Measurements from ENCODE around the gene ADGRD1. TPM values are rescaled to one million over a fixed set of nuclear protein-coding genes. Genes with fewer than 3 reads are reported as not detected.

Gene ADGRD1
- total RNA-seq, 1 experiment from 2014 or later, result 0.89 TPM

DNA sequence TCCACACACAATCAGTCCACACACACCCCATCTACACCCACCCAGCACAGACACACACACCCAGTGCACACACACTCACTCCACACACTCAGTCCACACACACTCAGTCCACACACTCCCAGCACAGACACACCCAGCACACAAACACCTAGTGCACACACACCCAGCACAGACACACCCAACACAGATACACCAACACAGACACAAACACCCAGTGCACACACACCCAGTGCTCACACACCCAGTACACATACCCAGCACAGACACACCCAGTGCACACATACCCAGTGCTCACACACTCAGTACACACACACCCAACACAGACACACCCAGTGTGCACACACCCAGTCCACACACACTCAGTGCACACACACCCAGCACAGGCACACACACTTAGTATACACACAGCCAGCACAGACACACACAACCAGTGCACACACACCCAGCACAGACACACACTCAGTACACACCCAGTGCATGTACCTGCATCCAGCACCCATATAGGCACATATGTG is 63.8 kb downstream of the ADGRD1 start:
- Histone ChIP-seq H3K36me3 (no peaks in the 10 kb centered on the region), H3K4me3 (no peak overlapping the region), H3K27me3 (no peaks in the 10 kb centered on the region), H3K9me3 (no peaks in the 10 kb centered on the region)
- DNase-seq, result no peak

DNA sequence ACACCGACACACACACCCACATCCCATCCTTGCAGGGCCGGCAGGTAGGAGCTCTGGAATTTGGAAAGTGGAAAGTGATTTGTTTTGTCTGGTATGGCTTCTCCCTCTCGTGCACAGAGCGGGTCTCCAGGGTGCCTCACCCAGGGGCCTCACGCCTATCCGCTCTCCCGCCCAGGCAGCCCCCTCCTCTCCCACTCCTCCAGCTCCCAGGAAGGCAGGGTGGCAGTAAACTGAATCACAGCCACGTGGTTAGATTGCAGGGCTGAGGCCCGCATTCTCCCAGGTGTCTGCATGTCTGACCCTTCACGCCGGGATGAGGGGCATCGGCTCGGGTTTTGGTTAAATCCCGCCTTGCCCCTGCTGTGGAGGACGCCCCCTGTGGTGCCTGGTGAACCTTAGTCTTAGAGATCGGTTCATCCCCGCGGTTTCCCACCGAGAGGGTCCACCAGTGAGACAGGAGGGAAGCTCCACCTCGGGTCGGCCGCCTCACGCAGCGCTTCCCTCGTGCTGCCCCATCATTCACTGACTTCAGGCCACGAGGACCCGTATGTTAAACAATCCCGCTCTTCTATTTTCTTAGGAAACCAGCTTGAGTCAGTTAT is 64.4 kb downstream of the ADGRD1 start:
- no peaks in the 10 kb centered on the region for H3K27me3 ChIP-seq
- H3K9me3 ChIP-seq, result no peaks in the 10 kb centered on the region
- DNase-seq, result no peak
- no peak overlapping the region for H3K4me3 ChIP-seq
- H3K36me3 ChIP-seq, result no peaks in the 10 kb centered on the region

DNA sequence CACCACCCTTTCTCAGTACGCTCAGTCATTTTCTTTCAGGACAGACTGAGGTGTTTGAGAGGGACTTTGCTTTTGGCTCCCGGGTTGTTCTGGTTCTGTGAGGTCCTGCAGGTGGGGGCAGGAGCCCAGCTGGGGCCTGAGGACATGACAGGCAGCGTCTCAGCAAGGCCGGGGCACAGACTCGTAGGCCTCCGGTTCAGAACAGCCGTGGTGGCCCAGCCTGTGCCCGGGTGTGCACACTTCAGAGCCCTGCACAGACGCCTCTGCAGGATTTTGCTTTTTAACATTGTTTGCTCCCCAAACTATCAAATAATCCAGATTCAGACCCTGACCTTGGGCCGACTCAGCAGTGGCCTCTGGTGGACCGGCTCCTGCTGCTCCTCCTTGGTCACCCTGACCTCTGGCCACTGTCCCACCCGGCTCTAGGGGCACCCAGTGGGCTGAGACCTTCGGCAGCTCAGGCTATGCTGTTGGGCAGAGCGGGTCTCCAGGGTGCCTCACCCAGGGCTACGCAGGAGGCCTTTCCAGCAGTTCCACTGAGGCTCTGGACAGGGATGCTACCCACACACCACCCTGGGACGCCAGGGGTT is 65.2 kb downstream of the ADGRD1 start:
- Histone ChIP-seq H3K9me3 (no peaks in the 10 kb centered on the region), H3K4me3 (no peak overlapping the region), H3K27me3 (no peaks in the 10 kb centered on the region), H3K36me3 (no peaks in the 10 kb centered on the region)
- DNase-seq, result no peak

DNA sequence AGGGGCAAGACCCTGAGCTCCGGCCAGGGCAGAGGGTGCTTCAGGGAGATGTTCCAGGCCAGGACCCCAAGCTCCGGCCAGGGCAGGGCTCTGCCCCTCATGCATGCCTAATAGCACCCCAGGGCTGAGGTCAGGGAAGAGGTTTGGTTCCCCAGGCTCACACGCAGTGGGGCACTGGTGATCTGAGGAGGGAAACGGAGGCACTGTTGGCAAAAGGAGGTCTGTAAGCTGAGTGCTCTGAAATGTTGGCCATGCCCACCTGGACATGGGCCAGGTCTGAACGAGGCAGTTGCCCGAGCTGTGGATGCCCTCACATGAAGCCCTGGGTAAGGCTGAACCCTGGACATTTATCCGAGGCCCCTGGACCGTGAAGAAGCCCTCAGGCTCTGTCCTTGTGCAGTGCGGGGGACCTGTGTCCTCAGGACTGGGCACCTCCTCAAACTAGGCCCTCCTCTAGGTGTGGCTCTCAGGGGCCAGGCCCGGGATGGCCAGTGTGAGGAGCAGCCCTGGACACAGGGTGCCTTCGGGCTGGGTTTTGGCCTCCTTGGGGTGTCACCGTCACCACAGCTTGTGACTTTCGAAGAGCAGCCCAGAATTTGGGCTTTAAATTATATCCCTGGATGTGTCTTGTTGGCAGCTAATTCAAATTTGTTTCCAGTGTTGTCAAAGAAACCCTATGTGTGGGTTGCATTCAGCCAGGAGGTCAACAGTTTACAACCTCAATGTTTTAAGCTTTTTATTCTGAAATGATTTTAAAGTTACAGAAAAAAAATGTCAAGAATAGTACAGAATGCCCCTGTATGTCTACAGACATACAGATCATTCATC is 66.8 kb downstream of the ADGRD1 start:
- no peaks in the 10 kb centered on the region for H3K9me3 ChIP-seq
- no peaks in the 10 kb centered on the region for H3K27me3 ChIP-seq
- no peak overlapping the region for H3K4me3 ChIP-seq
- H3K36me3 ChIP-seq, result no peaks in the 10 kb centered on the region
- no peak for DNase-seq

DNA sequence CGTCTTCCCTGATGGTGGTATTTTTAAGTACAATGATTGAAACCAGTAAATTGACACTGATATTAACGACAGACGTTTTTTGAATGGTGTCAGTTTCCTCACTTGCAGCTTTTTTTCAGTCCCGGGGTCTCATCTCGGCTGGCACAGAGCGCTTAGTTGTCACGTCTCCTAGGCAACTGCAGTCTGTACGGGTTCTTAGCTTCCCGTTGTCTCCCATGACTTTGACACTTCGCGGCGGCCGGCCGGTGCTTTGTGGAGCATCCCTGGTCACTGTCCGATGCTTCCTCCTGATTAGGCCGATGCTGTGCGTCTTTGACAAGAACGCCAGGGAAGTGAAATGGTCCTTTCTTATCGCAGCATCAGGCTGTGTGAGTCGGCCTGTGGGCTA is 67.4 kb downstream of the ADGRD1 start:
- no peaks in the 10 kb centered on the region for H3K27me3 ChIP-seq
- DNase-seq, result no peak
- no peaks in the 10 kb centered on the region for H3K36me3 ChIP-seq
- no peak overlapping the region for H3K4me3 ChIP-seq
- H3K9me3 ChIP-seq, result no peaks in the 10 kb centered on the region

DNA sequence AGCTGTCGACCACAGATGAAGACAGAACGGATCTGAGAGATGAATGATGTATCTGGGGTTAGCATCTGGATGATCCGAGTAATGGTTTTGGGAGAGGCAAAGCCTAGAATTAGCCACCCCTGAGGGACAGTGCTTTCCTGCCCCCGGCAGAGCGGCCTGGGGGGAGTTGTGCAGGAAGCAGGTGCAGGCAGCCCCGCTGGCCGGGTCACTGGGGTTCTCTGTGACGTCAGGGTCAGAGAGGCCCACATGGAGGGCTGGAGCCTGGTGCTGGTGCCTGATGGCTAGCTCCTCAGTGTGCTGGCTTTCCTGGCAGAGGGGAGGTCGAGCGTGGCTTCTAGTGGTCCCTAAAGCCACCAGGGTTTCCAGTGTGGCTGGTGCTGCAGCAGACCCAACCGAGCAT is 70.3 kb downstream of the ADGRD1 start:
- H3K27me3 ChIP-seq, result no peaks in the 10 kb centered on the region
- no peaks in the 10 kb centered on the region for H3K36me3 ChIP-seq
- no peaks in the 10 kb centered on the region for H3K9me3 ChIP-seq
- no peak for DNase-seq
- H3K4me3 ChIP-seq, result no peak overlapping the region

DNA sequence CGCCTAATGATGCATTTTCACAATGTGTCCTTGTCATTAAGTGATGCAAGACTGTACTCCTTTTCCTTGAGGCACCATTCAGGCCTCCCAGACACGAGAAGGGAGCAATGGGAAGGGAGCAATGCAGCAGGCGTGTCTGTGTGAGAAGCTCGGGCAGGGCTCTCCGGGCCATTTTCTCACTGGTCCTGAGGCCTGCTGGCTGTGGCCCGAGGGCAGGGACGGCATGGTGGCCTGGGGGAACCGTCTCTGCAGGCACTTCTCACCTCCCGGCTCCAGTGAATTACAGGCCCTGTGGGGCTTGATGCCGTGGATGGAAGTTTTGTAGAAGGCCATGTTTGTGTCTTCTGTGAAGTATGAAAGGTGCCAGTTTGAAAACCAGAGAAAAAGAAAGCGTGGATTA is 71.0 kb downstream of the ADGRD1 start:
- H3K36me3 ChIP-seq, result no peaks in the 10 kb centered on the region
- no peak for DNase-seq
- H3K27me3 ChIP-seq, result no peaks in the 10 kb centered on the region
- no peaks in the 10 kb centered on the region for H3K9me3 ChIP-seq
- no peak overlapping the region for H3K4me3 ChIP-seq

DNA sequence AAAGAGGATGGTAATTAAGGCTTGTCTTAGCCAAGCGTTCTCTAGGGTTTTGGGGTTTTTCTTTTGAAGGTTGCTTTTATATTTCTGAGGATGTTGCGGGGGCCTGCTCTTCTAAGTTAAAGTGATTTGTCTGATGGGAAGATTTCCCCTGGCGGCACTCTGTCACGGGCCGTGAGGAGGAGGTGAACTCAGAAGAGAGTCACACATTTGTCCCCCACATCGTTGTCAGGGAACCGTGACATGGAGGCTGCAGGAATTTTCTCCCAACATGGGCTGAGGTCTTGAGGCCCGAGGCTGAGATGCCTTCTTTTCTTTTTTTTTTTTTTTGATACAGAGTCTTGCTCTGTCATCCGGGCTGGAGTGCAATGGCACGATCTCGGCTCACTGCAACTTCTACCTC is 71.5 kb downstream of the ADGRD1 start:
- no peaks in the 10 kb centered on the region for H3K27me3 ChIP-seq
- no peaks in the 10 kb centered on the region for H3K9me3 ChIP-seq

DNA sequence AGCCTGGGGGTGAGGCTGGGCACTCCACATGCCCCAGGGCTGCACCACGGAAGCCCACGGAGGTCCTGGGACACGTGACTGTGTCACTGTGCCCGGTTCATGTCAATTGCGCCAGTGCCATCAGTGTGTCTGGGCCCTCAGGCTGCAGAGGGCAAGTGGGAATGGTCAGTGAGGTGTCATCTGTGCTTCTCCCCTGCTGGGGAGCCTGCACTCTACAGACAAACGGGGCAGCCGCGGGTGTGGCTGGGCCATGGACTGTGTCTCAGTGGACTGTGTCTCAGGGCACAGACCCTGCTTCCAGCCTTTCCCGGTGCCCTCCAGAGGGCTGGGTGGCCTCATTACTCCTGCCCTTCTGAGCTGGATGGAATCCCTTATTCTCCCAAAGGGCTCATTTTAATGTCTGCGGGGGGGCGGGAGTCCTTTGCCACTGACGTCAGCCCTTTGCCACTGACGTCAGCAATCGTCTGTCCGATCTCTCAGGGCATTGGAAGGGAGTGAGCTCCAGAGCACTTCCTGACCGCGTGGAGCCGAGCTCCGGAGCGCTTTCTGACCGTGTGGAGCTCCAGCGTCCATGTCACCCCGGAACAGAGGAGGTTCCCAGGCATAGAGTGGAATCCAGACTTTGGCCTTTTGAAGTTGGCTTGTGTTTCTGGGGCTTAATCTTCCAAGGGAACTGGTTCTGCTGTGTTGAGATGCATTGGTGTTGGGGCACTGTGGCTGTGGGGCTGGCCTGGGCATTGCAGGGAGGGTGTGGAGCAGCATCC is 72.4 kb downstream of the ADGRD1 start:
- DNase-seq, result no peak
- no peaks in the 10 kb centered on the region for H3K27me3 ChIP-seq
- no peaks in the 10 kb centered on the region for H3K36me3 ChIP-seq
- no peaks in the 10 kb centered on the region for H3K9me3 ChIP-seq
- H3K4me3 ChIP-seq, result no peak overlapping the region

More for the DNA sequence above, 71.5 kb downstream of the ADGRD1 start:
- DNase-seq, result no peak
- no peaks in the 10 kb centered on the region for H3K36me3 ChIP-seq
- no peak overlapping the region for H3K4me3 ChIP-seq

DNA sequence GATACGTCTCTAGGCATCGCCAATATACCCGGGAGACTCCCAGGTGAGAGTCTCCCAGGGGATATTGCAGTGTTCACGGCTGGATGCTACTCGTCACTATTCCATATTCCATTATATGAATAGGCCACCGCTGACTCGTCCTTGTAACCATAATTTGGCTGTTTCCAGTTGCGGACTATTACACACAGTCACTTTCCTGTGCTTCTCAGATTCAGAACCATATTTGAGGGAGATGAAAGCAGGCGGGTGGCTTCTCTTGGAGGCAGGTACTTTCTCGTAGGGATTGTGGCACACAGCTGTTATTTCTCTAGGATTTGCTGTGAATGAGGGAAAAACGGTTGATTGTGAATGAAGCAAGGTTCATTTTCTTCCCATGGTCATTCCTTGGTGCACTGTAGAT is 73.0 kb downstream of the ADGRD1 start:
- no peak for DNase-seq
- Histone ChIP-seq H3K4me3 (no peak overlapping the region), H3K36me3 (no peaks in the 10 kb centered on the region), H3K27me3 (no peaks in the 10 kb centered on the region), H3K9me3 (no peaks in the 10 kb centered on the region)

DNA sequence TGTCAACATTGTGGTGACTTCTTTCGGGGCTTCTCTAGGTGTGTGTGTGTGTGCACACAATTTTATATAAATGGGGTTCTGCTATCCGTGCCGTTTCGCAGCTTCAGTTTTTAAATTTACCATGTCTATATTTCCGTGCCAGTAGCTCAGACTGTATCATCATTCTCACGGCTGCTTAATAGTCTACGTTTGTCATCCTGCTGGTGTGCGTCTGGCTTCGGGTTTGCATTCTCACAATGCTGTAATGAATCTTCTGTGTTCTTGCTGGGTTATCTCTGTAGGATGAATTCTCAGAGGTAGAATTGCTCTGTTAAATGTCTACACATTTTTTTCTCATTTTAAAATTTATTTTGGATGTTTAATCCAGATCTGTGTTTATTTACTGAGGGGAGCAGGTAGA is 73.6 kb downstream of the ADGRD1 start:
- no peaks in the 10 kb centered on the region for H3K27me3 ChIP-seq
- no peaks in the 10 kb centered on the region for H3K9me3 ChIP-seq
- no peaks in the 10 kb centered on the region for H3K36me3 ChIP-seq
- no peak overlapping the region for H3K4me3 ChIP-seq
- no peak for DNase-seq

DNA sequence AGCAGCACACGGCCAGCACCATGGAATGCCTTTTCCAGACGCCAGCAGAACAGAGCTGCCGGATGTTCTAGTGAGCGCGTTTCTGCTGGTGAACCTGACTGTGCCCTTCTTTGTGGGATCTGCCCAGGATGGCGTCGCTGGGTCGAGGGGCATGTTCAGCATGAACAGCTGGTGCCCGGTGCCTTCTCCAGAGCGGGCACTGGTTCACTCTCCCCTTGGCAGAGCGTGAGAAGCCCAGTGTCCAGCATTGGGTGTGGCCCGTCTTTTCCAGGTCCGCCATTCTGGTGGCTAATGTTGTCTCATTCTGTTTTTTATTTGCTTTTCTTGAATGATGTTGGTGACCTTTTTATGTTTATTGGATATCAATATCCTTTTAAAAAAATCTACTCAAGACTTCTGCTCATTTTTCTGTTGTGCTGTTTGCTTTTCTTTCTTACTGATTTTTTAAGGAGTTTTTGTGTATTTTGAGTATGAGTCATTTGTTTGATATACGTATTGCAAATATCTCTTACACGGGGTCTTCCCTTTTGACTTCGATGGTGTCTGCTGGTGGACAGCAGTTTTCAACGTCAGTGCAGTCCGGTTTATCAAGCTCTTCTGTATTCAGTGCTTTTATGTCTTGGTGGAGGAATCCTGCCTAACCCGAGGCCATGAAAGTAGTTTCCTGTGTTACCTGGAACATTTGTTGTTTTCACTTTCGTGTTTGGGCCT is 74.3 kb downstream of the ADGRD1 start:
- H3K36me3 ChIP-seq, result no peaks in the 10 kb centered on the region
- DNase-seq, result no peak
- H3K4me3 ChIP-seq, result no peak overlapping the region
- H3K9me3 ChIP-seq, result no peaks in the 10 kb centered on the region
- no peaks in the 10 kb centered on the region for H3K27me3 ChIP-seq

DNA sequence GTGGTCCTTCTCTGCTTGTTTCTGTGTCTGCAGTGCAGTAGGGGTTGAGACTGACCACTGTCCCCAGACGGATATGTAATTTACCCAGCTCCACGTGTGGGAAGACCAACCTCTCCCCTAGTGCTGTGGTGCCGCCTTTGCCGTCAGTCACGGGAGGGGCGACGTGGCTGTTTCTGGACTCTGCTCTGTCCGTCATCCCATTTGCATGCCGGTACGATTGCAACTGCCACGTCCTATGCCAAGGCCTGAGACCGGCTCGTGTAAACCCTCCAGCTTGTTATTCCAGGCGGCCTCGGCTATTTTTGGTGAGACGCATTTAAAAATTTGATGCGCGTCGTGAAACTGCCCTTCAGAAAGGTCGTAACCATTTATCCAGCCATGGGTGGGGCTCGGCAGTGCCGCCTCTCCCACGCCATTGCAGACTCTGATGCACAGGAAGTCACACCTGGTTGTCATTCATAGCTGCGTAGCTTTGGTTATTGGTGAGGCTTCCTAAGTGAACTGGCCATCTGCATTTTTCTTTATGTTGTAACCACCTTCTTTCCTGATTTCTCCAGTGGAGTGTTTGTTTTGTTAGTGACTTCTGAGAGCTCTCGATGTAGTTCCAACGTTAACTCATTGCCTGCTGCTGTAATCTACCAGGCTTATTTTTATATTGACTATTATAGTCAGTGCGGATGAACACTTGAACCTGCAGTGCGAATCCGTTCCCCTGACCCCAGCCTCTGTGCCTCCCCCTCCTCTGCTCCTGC is 75.1 kb downstream of the ADGRD1 start:
- no peaks in the 10 kb centered on the region for H3K36me3 ChIP-seq
- no peaks in the 10 kb centered on the region for H3K9me3 ChIP-seq
- H3K27me3 ChIP-seq, result no peaks in the 10 kb centered on the region
- no peak for DNase-seq
- no peak overlapping the region for H3K4me3 ChIP-seq

DNA sequence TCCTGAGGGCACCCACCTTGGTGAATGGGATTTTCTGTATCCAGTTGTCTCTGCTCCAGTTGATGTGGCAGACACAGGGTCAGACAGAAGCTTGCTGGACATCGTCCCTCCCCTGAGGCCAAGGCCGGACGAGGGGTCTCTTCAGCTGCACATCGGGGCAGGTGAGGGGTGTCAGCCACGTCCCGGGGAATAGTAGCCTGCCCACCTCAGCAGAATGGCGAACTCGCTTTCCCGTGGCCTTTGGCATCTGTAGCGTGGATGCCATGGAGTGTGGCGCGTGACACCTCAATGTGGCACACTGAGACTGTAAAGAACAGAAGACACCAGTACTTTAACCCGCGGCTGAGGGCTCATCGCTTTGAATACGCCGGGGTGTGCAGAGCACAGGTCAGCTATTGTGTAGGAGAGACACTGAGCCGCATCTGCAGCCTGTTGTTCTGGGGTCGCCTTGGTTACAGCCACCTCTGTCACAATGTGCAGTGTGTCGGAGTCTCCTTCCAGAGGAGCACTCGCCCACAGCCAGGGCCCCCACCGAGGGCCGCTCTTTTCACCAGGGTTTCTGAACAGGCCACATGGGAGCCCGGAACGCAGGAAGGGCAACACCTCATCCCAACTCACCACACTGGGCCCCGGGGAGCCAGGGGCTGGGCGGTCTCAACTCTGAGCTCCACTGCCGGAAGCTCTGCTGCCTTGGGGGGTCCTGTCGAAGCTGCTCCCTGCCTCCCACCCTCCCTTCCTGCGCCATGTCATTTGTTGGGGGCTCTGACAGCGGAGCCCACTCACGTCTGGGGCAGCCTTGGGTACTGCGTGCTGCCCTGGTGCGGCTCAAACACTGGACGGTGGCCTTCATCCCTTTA is 77.0 kb downstream of the ADGRD1 start:
- Histone ChIP-seq H3K4me3 (no peak overlapping the region), H3K27me3 (no peaks in the 10 kb centered on the region), H3K9me3 (no peaks in the 10 kb centered on the region), H3K36me3 (no peaks in the 10 kb centered on the region)
- DNase-seq, result no peak

DNA sequence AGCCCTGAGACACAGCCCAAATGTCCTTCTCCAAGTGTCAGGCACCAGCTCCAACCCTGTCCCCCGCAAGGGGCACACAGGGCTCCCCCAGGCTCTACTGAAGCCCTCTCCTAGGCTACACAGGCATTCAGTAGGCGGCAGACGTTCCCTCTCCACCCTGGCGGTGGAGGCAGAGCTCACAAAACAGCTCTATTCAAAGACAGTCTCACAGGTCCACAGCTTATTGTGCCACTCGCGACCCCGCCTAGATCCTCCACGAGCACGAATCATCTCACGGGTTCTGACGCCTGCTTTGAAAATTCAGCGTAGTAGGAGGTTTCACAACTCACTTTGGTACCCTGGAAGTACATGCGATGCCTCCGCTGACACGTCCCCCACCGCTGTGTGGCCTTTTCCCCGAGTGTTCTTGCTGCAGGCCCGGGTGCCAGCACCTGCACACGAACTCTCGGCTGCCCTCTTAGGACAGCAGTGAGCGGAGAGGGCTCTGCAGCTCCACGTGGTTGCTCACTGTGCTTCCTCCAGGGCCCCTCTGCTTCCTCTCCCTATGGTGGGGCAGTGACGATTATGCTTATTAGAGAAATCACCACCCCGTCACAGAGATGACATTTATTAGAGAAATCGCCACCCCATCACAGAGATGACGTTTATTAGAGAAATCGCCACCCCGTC is 78.5 kb downstream of the ADGRD1 start:
- Histone ChIP-seq H3K9me3 (no peaks in the 10 kb centered on the region), H3K27me3 (no peaks in the 10 kb centered on the region), H3K36me3 (no peaks in the 10 kb centered on the region), H3K4me3 (no peak overlapping the region)
- no peak for DNase-seq
